ENCODE results near the gene HOXB9. TPM values are rescaled to one million over a fixed set of nuclear protein-coding genes. Genes with fewer than 3 reads are reported as not detected.

Gene HOXB9
- total RNA-seq, 1 experiment from 2014 or later, result 1.4 TPM

GRCh38 chr17:48627118-48627597 lies 1.0 kb upstream of the HOXB9 start:
- peaks cover 5% of the 10 kb centered on the region for H3K36me3 Mint-ChIP-seq (ENCODE audit: insufficient read depth, unreplicated experiment)
- peaks cover 99% of the 10 kb centered on the region for H3K27me3 Mint-ChIP-seq (ENCODE audit: insufficient read depth, unreplicated experiment)
- no TSS peak for BruUV-seq (replicated peaks)
- peaks cover 6% of the 10 kb centered on the region for H3K4me1 Mint-ChIP-seq (ENCODE audit: insufficient read depth, unreplicated experiment)
- no peak for TF ChIP-seq CTCF (IDR thresholded peaks at IDR 0.05; ENCODE audit: unreplicated experiment)
- H3K9me3 Mint-ChIP-seq (ENCODE audit: unreplicated experiment), result no peaks in the 10 kb centered on the region
- intact Hi-C loops (cut with micrococcal nuclease), result no loop called here
- no peak for DNase-seq (ENCODE audit: unreplicated experiment)
- H3K27ac Mint-ChIP-seq (ENCODE audit: low read depth, unreplicated experiment), result no peak overlapping the region
- ChIA-PET CTCF (interaction anchor here (0.7 to 1.3 kb wide), 2 partner anchors 9 to 40 kb away, joined by 3 to 4 read pairs; no protein-coding TSS in a partner anchor), POLR2A (interaction anchor here (1.1 to 1.8 kb wide), 3 partner anchors 9 to 363 kb away, joined by 3 to 5 read pairs (median 3); no protein-coding TSS in a partner anchor)
- peak overlapping the region; percentile 72 for H3K4me3 Mint-ChIP-seq (ENCODE audit: unreplicated experiment)

GRCh38 chr17:48625495-48626244 lies 488 bp downstream of the HOXB9 start:
- POLR2A ChIA-PET, result interaction anchor here (0.6 to 1.8 kb wide), 8 partner anchors 10 to 574 kb away, joined by 3 to 5 read pairs (median 3); partner anchors contain the start of gene SNF8
- peaks cover 7% of the 10 kb centered on the region for H3K36me3 Mint-ChIP-seq (ENCODE audit: insufficient read depth, unreplicated experiment)
- no peaks in the 10 kb centered on the region for H3K9me3 Mint-ChIP-seq (ENCODE audit: unreplicated experiment)
- H3K27me3 Mint-ChIP-seq (ENCODE audit: insufficient read depth, unreplicated experiment), result peaks cover 99% of the 10 kb centered on the region
- H3K4me1 Mint-ChIP-seq (ENCODE audit: insufficient read depth, unreplicated experiment), result peaks cover 6% of the 10 kb centered on the region
- H3K4me3 Mint-ChIP-seq (ENCODE audit: unreplicated experiment), result peak overlapping the region; percentile 72
- no peak overlapping the region for H3K27ac Mint-ChIP-seq (ENCODE audit: low read depth, unreplicated experiment)
- CTCF ChIA-PET, result interaction anchor here (0.6 to 1.7 kb wide), 11 partner anchors 9 to 662 kb away, joined by 3 to 5 read pairs (median 3); no protein-coding TSS in a partner anchor
- intact Hi-C loops (cut with micrococcal nuclease), result no loop called here
- peak; percentile 44 for DNase-seq (ENCODE audit: unreplicated experiment)
- TSS peak; percentile 32 for BruUV-seq (replicated peaks)
- TF ChIP-seq CTCF (IDR thresholded peaks at IDR 0.05; ENCODE audit: unreplicated experiment), result no peak

- BruUV-seq (replicated peaks), result no TSS peak
- no peak for DNase-seq (ENCODE audit: unreplicated experiment)
- H3K36me3 Mint-ChIP-seq (ENCODE audit: insufficient read depth, unreplicated experiment), result peaks cover 7% of the 10 kb centered on the region
- ChIA-PET CTCF (interaction anchor here (0.6 to 1.7 kb wide), 11 partner anchors 8 to 545 kb away, joined by 3 to 6 read pairs (median 3); no protein-coding TSS in a partner anchor), POLR2A (interaction anchor here (0.6 to 1.8 kb wide), 6 partner anchors 11 to 573 kb away, joined by 3 to 5 read pairs (median 3); partner anchors contain the start of gene SNF8)
- H3K4me1 Mint-ChIP-seq (ENCODE audit: insufficient read depth, unreplicated experiment), result peaks cover 6% of the 10 kb centered on the region
- intact Hi-C loops (cut with micrococcal nuclease), result no loop called here
- TF ChIP-seq CTCF (IDR thresholded peaks at IDR 0.05; ENCODE audit: unreplicated experiment), result no peak
- no peaks in the 10 kb centered on the region for H3K9me3 Mint-ChIP-seq (ENCODE audit: unreplicated experiment)
- no peak overlapping the region for H3K27ac Mint-ChIP-seq (ENCODE audit: low read depth, unreplicated experiment)
- H3K27me3 Mint-ChIP-seq (ENCODE audit: insufficient read depth, unreplicated experiment), result peaks cover 99% of the 10 kb centered on the region
- peak overlapping the region; percentile 72 for H3K4me3 Mint-ChIP-seq (ENCODE audit: unreplicated experiment)
Measured at GRCh38 chr17:48624544-48625494, 1.3 kb downstream of the HOXB9 start.

All from MCF 10A (cell line).